Mucosa of descending colon (tissue), 3 donors: Measurements from ENCODE around the gene USP44. TPM values are rescaled to one million over a fixed set of nuclear protein-coding genes. Genes with fewer than 3 reads are reported as not detected.

Experiments
- ATAC-seq: fragments of 200-7000 bp; cut with Tn5 transposase; one replicate; pipeline ENCODE4 v1.9.1; 2020; ENCODE audit warnings: mild to moderate bottlenecking, moderate library complexity
- DNase-seq, 3 donors: peaks; one replicate each; pipeline ENCODE4 v3.0.0-alpha.2; 2020
- H3K36me3 ChIP-seq: fragments of 200-600 bp; one replicate; pipeline ENCODE4 v1.8.0; 2021; ENCODE audit warnings: low read depth, mild to moderate bottlenecking
- H3K4me1 ChIP-seq: fragments of 200-600 bp; one replicate; pipeline ENCODE4 v1.8.0; 2021; ENCODE audit warnings: low read depth, mild to moderate bottlenecking
- H3K4me3 ChIP-seq: fragments of 200-600 bp; one replicate; pipeline ENCODE4 v1.8.0; 2021; ENCODE audit warnings: mild to moderate bottlenecking
- H3K9me3 ChIP-seq: fragments of 200-600 bp; one replicate; pipeline ENCODE4 v1.8.0; 2021; ENCODE audit warnings: mild to moderate bottlenecking
- intact Hi-C, 2 donors: fragments of 100-400 bp; cut with DNase I in 1 of 2; cut with micrococcal nuclease in 1 of 2; formaldehyde crosslinking; loops; one replicate each; pipeline versions ENCODE4 v1.11.0 to v1.11.1; 2022; cut with DNase I, micrococcal nuclease
- total RNA-seq, 3 donors: library from RNA; stranded (reverse); fragmentation: NEBNext Ultra II Directional in 2 of 3; extraction: Animal tissue kit (Norgen Biotek cat#: 25700) in 2 of 3; gene quantifications; one replicate each; pipeline versions ENCODE4 v1.2.1 to v1.2.4, GENCODE V29; 2021 to 2023
- TF ChIP-seq, protein P1 (sequence below): fragments of 200-600 bp; IDR thresholded peaks from one replicate; pipeline ENCODE4 v1.8.0; 2022; ENCODE audit warnings: antibody characterized with exemption, mild to moderate bottlenecking
- donor health status: DM: no; HTN: no; CAD: no; lungs with moderate emphysema.
- donor health status: DM: no; HTN: no; CAD: no.
- donor health status: DM: no; HTN: yes; CAD: no.

USP44 gene
- total RNA-seq, 3 donors from 2014 or later, result 0.20 to 1.7 (median 0.53) TPM

GRCh38 chr12:95543305-95543704 lies 8.0 kb downstream of the USP44 start:
- intact Hi-C loops, result no loop called here
- Histone ChIP-seq H3K4me1 (no peaks in the 10 kb centered on the region), H3K9me3 (no peaks in the 10 kb centered on the region), H3K36me3 (no peaks in the 10 kb centered on the region), H3K4me3 (no peak overlapping the region)
- ATAC-seq (no peak), DNase-seq (no peak)
- TF ChIP-seq, protein P1, sequence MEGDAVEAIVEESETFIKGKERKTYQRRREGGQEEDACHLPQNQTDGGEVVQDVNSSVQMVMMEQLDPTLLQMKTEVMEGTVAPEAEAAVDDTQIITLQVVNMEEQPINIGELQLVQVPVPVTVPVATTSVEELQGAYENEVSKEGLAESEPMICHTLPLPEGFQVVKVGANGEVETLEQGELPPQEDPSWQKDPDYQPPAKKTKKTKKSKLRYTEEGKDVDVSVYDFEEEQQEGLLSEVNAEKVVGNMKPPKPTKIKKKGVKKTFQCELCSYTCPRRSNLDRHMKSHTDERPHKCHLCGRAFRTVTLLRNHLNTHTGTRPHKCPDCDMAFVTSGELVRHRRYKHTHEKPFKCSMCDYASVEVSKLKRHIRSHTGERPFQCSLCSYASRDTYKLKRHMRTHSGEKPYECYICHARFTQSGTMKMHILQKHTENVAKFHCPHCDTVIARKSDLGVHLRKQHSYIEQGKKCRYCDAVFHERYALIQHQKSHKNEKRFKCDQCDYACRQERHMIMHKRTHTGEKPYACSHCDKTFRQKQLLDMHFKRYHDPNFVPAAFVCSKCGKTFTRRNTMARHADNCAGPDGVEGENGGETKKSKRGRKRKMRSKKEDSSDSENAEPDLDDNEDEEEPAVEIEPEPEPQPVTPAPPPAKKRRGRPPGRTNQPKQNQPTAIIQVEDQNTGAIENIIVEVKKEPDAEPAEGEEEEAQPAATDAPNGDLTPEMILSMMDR, result no peak

- no peak for ATAC-seq
These were observed 9.8 kb downstream of the USP44 start for GRCh38 chr12:95541436-95541835.

GRCh38 chr12:95538656-95539055 lies 12.6 kb downstream of the USP44 start:
- no peaks in the 10 kb centered on the region for H3K36me3 ChIP-seq
- TF ChIP-seq, protein P1, result no peak
- H3K4me1 ChIP-seq, result peaks cover 5% of the 10 kb centered on the region
- no peaks in the 10 kb centered on the region for H3K9me3 ChIP-seq
- no peak for ATAC-seq
- no peak for DNase-seq
- no peak overlapping the region for H3K4me3 ChIP-seq
- intact Hi-C loops, result no loop called here

More at GRCh38 chr12:95541436-95541835, 9.8 kb downstream of the USP44 start:
- intact Hi-C loops, result no loop called here
- Histone ChIP-seq H3K36me3 (no peaks in the 10 kb centered on the region), H3K4me3 (no peak overlapping the region), H3K9me3 (no peaks in the 10 kb centered on the region), H3K4me1 (no peaks in the 10 kb centered on the region)
- DNase-seq, result no peak
- TF ChIP-seq, protein P1, result no peak

DNA sequence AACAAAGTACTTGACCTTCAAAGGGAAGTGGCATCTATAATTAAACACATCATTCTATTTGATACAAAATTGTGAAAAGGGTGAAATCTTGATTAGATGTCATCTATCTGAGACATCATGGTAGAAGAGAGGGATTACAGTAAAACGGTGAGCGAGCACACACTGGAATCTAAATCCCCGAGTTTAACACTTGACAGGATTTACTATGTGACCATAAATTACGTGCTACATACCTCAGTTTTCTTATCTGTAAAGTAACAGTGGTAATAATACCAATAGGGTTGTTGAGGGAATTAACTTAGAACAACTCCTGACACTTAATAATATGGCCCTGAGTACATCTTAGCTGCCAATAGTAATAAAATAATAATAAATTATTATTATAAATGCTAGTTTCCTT lies 13.3 kb downstream of the USP44 start:
- no peak for DNase-seq
- peaks cover 5% of the 10 kb centered on the region for H3K4me1 ChIP-seq
- H3K4me3 ChIP-seq, result no peak overlapping the region
- ATAC-seq, result no peak
- H3K9me3 ChIP-seq, result no peaks in the 10 kb centered on the region
- no peaks in the 10 kb centered on the region for H3K36me3 ChIP-seq
- intact Hi-C loops, result no loop called here
- TF ChIP-seq, protein P1, result no peak

- ATAC-seq (no peak), DNase-seq (no peak)
- Histone ChIP-seq H3K9me3 (no peaks in the 10 kb centered on the region), H3K4me3 (no peak overlapping the region), H3K36me3 (no peaks in the 10 kb centered on the region), H3K4me1 (peaks cover 5% of the 10 kb centered on the region)
- intact Hi-C loops, result loop anchor here in 1 of 2 donors (5.0 kb wide), 1 partner anchor 417 kb away; no protein-coding TSS in a partner anchor
- TF ChIP-seq, protein P1, result no peak
These were observed 17.3 kb downstream of the USP44 start for GRCh38 chr12:95533985-95534384.

DNA sequence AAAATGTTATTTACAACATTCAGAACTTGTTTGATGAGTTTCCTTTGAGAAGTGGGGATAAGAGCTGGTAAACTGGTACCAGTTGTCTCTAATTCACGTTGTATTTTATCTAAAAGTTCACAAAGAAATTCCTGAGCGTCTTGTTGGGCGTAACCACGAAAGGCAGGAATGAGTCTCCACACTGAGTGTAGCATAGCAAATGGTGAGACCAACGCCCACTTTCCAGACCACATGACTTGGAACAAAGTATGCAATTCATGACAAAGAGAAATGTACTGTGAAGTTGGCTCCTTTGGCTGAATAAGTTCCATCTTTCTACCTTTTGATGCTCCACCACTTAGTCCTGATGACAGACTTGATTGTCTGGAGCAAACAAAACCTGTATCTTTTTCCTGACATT lies 18.4 kb downstream of the USP44 start:
- TF ChIP-seq, protein P1, result no peak
- Histone ChIP-seq H3K9me3 (no peaks in the 10 kb centered on the region), H3K4me3 (no peak overlapping the region), H3K36me3 (no peaks in the 10 kb centered on the region), H3K4me1 (peaks cover 5% of the 10 kb centered on the region)
- peak in 1 of 3 donors; percentile 8 for DNase-seq
- intact Hi-C loops, result loop anchor here in 1 of 2 donors (5.0 kb wide), 1 partner anchor 416 kb away; no protein-coding TSS in a partner anchor
- peak; percentile 28 for ATAC-seq
